ENCODE results near the gene CAPZA1.

The CAPZA1 gene

DNA sequence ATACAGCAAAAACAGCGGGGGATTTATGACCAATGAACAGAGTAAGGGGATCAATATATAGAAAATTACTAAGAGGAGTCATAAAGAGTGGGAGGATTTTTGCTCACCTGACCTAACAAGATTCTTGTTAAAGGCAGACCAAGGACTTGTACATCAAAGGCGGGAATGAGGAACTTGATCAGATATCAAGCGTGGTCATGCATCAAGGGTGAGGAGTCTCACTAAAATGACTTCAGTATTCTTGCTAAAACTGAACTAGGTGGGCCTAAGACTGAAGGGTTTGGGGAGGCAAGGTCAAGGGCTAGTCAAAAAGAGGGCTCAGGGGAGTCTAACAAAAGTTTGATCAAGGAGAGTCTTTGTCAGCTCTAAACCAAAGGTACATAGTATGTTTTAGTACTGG is 56.9 kb downstream of the CAPZA1 start:
- no peak for DNase-seq (ENCODE audit: low spot score)

DNA sequence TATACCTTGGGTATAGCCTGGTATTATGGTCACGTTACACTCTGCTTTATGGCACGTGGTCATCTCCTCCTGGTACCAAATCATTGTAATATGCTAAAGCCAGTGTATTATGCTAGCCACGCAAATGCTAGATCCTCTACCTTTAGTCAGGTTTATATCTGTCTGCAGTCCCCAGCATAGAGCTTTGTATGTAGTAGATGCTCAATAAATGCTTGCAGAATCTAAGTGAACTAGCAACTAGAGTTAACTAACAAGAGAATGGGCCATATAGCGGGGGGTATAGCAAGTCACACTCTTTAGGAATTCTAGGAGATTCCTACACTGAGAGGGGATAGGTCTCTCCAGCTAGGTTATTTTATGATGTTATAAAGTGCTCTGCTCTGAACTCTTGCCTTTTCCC is 57.9 kb downstream of the CAPZA1 start:
- no peak for DNase-seq (ENCODE audit: low spot score)

GRCh38 chr1:112678605-112679004 is 59.0 kb downstream of the CAPZA1 start:
- DNase-seq (ENCODE audit: low spot score): no peak

DNA sequence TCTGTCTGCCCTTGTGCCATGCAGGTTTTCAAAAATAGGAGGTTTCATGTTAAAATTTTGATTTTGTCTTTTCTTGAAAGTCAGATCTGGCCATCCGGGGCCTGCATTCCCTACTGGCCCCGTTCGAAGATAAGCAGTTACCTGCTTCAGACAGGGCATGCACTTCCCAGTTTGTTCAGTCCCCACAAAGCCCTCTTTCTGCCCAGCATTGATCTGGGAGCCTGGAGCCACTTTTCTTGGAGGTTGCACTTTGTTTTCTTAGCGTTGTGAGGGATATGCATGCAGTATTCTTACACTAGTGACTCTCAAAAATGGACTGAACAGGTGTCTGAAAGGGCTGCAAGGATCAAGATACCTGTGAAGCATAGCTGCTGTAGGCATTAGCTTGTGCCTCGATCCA is 66.3 kb downstream of the CAPZA1 start:
- DNase-seq (ENCODE audit: low spot score): no peak

DNA sequence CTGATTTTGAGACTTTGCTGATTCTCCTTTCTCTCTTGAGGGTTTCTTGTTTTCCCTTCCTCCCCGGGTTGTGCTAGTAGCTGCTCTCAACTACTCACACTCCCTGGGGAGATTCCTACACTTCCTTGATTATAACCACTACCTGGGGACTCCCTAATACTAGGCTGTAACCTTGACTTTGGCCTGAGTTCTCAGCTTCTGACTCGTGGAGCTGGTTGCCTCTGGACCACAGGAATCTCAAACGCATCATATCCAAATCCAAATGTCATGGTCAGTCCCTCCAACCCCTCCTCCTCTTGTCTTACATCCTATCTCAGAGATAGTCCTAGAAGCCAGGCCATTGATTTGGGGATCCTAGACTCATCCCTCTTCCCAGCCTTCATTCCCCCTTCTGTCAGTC is 66.8 kb downstream of the CAPZA1 start:
- no peak for DNase-seq (ENCODE audit: low spot score)

DNA sequence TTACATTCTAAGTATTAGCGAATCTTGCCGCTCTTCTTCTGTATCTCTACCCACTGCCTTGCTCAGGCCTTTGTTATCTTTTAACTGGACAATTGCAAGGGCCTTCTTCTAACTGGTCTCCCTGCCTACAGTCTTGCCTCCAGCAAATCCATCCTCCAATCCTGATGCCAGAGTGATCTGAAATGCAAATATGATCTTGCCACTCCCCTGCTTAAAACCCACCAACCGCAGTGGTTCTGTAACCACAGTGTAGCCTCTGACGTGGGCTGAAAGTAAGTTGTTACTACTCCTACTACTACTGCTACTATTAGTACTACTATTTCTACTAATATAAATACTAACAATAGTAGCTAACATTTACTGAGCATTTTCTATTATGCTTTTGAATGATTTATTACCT is 67.2 kb downstream of the CAPZA1 start:
- DNase-seq (ENCODE audit: low spot score): no peak

DNA sequence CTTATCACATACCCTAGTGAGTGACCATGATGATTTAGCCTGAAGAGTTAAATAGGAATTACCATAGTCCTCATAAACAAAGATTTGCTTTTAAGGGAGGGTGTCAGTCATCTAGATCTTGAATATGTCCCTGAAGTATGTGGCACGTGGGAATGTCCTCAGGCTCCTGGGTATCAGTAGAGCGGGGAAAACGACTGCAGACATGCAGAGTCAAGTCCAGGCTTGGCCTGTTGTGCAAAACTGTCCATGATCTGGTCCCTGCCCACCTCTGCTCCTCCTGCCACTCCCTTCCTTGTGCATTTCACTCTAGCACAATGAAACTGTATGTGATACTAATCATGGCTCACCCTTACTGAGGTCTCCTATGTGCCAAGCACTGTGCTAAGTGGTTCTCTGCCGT is 67.7 kb downstream of the CAPZA1 start:
- no peak for DNase-seq (ENCODE audit: low spot score)

- no peak for DNase-seq (ENCODE audit: low spot score)
Observed at GRCh38 chr1:112687785-112688496, 68.3 kb downstream of the CAPZA1 start.

DNA sequence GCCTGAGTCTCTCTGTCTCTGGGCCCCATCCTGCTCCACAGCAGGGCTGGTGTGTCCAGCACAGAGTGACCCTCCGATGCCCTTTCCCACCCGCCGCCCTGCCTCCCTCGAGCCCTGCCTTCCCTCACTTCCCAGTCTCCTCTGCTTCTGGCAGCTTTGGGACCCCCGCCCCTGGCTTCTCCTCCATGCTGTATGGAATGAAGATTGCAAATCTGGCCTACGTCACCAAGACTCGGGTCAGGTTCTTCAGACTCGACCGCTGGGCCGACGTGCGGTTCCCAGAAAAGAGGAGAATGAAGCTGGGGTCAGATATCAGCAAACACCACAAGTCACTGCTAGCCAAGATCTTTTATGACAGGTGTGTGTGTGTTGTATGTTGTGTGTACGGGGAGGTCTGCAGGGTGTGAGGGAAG is 69.2 kb downstream of the CAPZA1 start:
- no peak for DNase-seq (ENCODE audit: low spot score)

DNA sequence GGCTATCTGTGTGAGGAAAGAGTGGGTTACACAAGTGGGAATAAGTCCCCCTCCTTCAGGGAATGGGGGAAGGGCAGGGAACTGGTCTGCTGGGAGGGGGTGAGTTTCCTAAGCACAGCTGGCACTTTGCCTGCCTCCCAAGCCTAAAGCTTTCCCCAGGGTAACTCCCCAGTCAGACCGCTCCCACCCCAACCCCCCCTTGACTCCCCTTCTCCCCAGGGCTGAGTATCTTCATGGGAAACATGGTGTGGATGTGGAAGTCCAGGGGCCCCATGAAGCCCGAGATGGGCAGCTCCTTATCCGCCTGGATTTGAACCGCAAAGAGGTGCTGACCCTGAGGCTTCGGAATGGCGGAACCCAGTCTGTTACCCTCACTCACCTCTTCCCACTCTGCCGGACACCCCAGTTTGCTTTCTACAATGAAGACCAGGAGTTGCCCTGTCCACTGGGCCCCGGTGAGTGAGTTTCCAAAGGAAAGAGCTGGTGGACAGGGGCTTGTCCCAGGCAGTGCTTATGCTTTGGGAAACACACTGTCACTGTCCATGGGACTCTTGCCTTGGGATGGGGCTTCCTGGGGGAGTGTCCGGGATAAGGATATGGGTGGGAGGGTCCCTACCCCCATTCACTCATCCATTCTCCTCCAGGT is 69.7 kb downstream of the CAPZA1 start:
- no peak for DNase-seq (ENCODE audit: low spot score)

DNA sequence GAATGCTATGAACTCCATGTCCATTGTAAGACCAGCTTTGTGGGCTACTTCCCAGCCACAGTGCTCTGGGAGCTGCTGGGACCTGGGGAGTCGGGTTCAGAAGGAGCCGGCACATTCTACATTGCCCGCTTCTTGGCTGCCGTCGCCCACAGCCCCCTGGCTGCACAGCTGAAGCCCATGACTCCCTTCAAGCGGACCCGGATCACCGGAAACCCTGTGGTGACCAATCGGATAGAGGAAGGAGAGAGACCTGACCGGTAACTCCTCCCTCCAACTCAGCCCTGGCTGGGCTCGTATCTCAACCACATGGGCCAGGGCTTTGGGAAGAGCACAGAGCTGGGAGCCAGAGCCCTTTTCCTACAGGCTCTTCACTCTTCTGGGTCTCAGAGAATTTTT is 70.2 kb downstream of the CAPZA1 start:
- DNase-seq (ENCODE audit: low spot score): no peak

DNA sequence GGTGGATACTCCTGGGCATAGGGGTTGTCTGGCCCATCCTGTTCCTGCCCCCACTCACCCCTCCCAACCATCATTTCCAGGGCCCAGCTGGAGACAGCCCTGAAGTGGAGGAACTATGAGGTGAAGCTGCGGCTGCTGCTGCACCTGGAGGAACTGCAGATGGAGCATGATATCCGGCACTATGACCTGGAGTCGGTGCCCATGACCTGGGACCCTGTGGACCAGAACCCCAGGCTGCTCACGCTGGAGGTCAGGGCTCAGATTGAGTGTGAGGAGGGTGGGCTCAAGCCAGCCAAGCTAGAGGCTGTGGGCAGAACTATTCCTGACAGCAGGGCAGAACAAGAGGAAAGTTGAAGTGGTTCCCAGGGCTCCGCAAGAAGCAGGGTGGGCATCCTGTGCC is 73.0 kb downstream of the CAPZA1 start:
- DNase-seq (ENCODE audit: low spot score): no peak

GRCh38 chr1:112693821-112694220 is 74.2 kb downstream of the CAPZA1 start:
- no peak for DNase-seq (ENCODE audit: low spot score)

DNA sequence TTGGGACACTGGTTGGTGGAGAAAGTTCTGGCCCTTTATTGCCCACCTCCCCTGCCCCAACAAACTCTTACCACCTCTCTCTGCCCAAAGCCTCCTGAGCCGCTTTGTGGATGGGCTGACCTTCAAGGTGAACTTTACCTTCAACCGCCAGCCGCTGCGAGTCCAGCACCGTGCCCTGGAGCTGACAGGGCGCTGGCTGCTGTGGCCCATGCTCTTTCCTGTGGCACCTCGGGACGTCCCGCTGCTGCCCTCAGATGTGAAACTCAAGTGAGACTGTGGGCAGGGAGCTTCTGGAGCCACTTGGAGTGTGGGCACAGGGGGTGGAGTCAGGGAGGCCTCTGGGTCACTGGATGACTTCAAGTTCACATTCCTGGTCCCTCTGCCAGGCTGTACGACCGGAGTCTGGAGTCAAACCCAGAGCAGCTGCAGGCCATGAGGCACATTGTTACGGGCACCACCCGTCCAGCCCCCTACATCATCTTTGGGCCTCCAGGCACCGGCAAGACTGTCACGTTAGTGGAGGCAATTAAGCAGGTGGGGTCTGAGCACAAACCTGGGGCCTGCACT is 74.8 kb downstream of the CAPZA1 start:
- DNase-seq (ENCODE audit: low spot score): no peak

GRCh38 chr1:112695276-112695675 is 75.6 kb downstream of the CAPZA1 start:
- no peak for DNase-seq (ENCODE audit: low spot score)

GRCh38 chr1:112696578-112697314 is 77.1 kb downstream of the CAPZA1 start:
- no peak for DNase-seq (ENCODE audit: low spot score)

- DNase-seq (ENCODE audit: low spot score): no peak
Observed at GRCh38 chr1:112697781-112698201, 78.2 kb downstream of the CAPZA1 start.

DNA sequence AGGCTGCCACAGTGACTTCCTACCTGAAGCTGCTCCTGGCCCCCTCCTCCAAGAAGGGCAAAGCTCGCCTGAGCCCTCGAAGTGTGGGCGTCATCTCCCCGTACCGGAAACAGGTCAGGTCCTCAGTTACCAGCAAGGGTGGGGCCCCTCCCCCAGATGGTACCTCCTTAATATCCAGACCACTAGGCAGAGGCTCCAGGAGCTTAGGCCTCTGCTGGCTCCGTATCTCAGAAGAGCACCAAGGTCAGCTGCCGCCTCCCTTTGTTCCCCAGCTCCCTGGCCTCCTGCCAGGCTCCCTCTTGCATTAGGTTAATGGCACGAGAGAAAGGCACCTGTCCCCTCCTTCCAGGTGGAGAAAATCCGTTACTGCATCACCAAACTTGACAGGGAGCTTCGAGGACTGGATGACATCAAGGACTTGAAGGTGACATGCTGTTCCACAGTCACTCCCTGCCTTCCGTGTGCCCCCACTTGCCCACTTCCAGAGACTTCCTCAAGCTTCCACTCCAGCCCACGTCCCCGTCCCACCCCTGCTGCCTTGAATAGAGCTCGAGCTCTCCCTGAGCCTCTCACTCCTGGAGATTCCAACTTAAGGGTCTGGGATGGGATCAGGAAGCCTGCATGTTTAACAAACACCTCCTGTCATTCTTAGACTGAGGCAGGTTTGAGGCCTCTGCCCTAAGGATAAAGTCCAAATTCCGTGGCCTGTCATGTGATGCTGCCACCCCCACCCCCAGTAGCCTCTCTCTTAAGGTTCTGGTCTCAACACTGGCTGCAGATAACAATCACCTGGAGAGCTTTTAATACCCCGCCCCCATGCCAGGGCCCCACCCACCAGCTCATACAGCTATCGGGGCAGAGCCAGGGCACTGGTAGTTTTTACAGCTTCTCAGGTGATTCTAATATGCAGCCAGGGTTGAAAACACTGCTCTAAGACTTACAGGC is 79.0 kb downstream of the CAPZA1 start:
- DNase-seq (ENCODE audit: low spot score): peak; percentile 61

DNA sequence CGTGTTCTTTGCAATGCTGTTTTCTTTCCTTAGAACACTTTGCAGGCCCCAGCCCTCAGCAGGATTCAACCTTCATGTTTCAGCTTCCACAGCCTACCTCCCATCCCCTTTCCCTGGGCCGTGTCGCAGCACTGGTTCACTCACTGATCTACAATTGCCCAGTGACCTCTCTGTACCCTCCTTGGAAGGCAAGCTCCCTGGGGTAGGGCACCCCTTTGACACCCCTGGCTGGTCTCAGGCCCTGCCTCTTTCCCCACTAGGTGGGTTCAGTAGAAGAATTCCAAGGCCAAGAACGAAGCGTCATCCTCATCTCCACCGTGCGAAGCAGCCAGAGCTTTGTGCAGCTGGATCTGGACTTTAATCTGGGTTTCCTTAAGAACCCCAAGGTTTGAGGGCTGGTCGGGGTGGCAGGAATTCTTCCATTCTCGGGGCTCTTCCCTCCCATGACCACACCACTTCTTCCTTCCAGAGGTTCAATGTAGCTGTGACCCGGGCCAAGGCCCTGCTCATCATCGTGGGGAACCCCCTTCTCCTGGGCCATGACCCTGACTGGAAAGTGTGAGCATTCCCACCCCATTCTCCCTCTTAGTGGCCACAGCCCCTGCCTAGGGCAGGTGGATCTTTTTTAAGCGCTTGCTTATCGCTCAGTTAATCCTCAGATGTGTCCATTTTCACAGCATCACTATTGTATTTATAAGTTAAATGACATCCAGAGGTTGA is 80.0 kb downstream of the CAPZA1 start:
- DNase-seq (ENCODE audit: low spot score): no peak

DNA sequence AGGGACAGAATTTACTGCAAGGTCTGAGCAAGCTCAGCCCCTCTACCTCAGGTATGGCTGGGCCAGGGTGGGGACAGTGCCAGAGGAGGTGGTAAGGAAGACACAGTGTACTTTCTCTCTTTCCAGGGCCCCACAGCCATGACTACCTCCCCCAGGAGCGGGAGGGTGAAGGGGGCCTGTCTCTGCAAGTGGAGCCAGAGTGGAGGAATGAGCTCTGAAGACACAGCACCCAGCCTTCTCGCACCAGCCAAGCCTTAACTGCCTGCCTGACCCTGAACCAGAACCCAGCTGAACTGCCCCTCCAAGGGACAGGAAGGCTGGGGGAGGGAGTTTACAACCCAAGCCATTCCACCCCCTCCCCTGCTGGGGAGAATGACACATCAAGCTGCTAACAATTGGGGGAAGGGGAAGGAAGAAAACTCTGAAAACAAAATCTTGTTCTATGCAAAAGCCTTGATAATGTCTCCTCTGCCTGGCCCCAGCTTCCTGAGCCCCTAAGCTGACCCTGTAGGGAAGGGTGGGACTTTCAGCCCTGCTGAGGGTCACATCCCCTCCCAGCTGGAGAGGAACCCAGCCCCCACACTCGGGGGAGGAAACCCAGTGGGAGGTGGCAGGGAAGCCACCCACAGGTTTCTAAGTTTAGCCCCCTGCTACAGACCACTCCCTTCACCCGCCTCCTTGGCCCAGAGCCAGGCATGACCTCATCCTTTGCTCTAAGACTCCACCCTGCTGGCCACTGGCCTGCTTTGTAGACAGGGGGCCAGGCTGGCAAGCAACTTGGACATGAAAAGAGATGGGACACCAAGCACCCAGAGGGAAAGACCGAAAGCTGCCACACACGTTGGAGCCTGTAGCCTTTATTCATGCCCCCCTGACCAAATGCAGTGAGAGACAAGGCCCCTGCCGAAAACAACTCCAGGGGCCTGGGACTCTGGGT is 80.9 kb downstream of the CAPZA1 start:
- DNase-seq (ENCODE audit: low spot score): peak; percentile 79

Measured in HuH-7 (cell line).